GM23338 (cell line): ENCODE measurements around the gene CAPNS1. TPM values are rescaled to one million over a fixed set of nuclear protein-coding genes. Genes with fewer than 3 reads are reported as not detected.

Experiments
- ATAC-seq: fragments of 200-7000 bp; cut with Tn5 transposase; 3 replicates; pipeline ENCODE4 v1.9.1; 2020
- DNase-seq: peaks from one replicate; pipeline ENCODE4 v3.0.0-alpha.2; 2015; ENCODE audit warnings: low spot score
- H2AFZ ChIP-seq: fragments of 200-600 bp; sonication (generic); 2 replicates; pipeline ENCODE4 v1.8.0; 2016; ENCODE audit warnings: antibody characterized with exemption, mild to moderate bottlenecking, moderate library complexity
- H3F3A ChIP-seq: fragments of 200-600 bp; sonication (generic); replicated peaks from 2 replicates; pipeline ENCODE4 v1.8.0; 2017; ENCODE audit warnings: antibody characterized with exemption, mixed run types, low read depth
- H3K27ac ChIP-seq: fragments of 200-600 bp; sonication (generic); 2 replicates; pipeline ENCODE4 v1.6.1; 2016; ENCODE audit warnings: low read depth
- H3K27me3 ChIP-seq: fragments of 200-600 bp; sonication (generic); 2 replicates; pipeline ENCODE4 v1.8.0; 2016; ENCODE audit warnings: mild to moderate bottlenecking, mixed run types, moderate library complexity; ENCODE audit not compliant: insufficient read depth
- H3K36me3 ChIP-seq: fragments of 200-600 bp; sonication (generic); 2 replicates; pipeline ENCODE4 v1.8.0; 2016; ENCODE audit warnings: mild to moderate bottlenecking; ENCODE audit not compliant: insufficient read depth
- H3K4me1 ChIP-seq: fragments of 200-600 bp; sonication (generic); 2 replicates; pipeline ENCODE4 v1.8.0; 2016; ENCODE audit warnings: mild to moderate bottlenecking, moderate library complexity; ENCODE audit not compliant: insufficient read depth
- H3K4me2 ChIP-seq: fragments of 200-600 bp; sonication (generic); 2 replicates; pipeline ENCODE4 v1.7.1; 2017; ENCODE audit warnings: mixed run types
- H3K4me3 ChIP-seq: fragments of 200-600 bp; sonication (generic); 2 replicates; pipeline ENCODE4 v1.6.1; 2016; ENCODE audit warnings: mixed run types
- H3K79me2 ChIP-seq: fragments of 200-600 bp; sonication (generic); replicated peaks from 2 replicates; pipeline ENCODE4 v1.8.0; 2017; ENCODE audit warnings: mild to moderate bottlenecking; ENCODE audit not compliant: insufficient read depth
- H3K9me2 ChIP-seq: fragments of 200-600 bp; sonication (generic); 2 replicates; pipeline ENCODE4 v1.8.0; 2017; ENCODE audit not compliant: insufficient read depth
- H4K20me1 ChIP-seq: fragments of 200-600 bp; sonication (generic); replicated peaks from 2 replicates; pipeline ENCODE4 v1.8.0; 2017; ENCODE audit warnings: mild to moderate bottlenecking; ENCODE audit not compliant: insufficient read depth
- H3K27ac Mint-ChIP-seq: 2 replicates; pipeline ENCODE4 v1.8.0; 2020; ENCODE audit warnings: inconsistent platforms, mild to moderate bottlenecking, moderate library complexity, mixed read lengths
- H3K27me3 Mint-ChIP-seq: 3 replicates; pipeline ENCODE4 v1.8.0; 2022; ENCODE audit warnings: low read depth, mild to moderate bottlenecking, moderate library complexity, mixed read lengths, inconsistent platforms; ENCODE audit not compliant: insufficient read depth, poor library complexity
- H3K36me3 Mint-ChIP-seq: 3 replicates; pipeline ENCODE4 v1.8.0; 2021; ENCODE audit warnings: low read depth, mild to moderate bottlenecking, inconsistent platforms, moderate library complexity, mixed read lengths
- H3K4me1 Mint-ChIP-seq: 3 replicates; pipeline ENCODE4 v1.8.0; 2020; ENCODE audit warnings: mild to moderate bottlenecking, inconsistent platforms, mixed read lengths
- H3K4me3 Mint-ChIP-seq: 3 replicates; pipeline ENCODE4 v1.8.0; 2021; ENCODE audit warnings: moderate library complexity, mild to moderate bottlenecking, inconsistent platforms, mixed read lengths
- H3K9me3 Mint-ChIP-seq: 3 replicates; pipeline ENCODE4 v1.8.0; 2020; ENCODE audit warnings: moderate library complexity, mild to moderate bottlenecking, inconsistent platforms, mixed read lengths
- CREB1 ChIP-seq: fragments of 250-450 bp; sonication (Bioruptor Pico); IDR thresholded peaks from 2 replicates; pipeline ENCODE4 v1.5.0; 2020; ENCODE audit warnings: low read depth, mild to moderate bottlenecking, moderate library complexity
- EZH2 ChIP-seq: fragments of 200-600 bp; sonication (generic); IDR thresholded peaks from one replicate; pipeline ENCODE4 v1.8.0; 2017; ENCODE audit warnings: antibody characterized with exemption, mild to moderate bottlenecking, low read depth; ENCODE audit not compliant: unreplicated experiment
- EZH2phosphoT487 ChIP-seq: fragments of 200-600 bp; sonication (generic); IDR thresholded peaks from one replicate; pipeline ENCODE4 v1.8.1; 2018; ENCODE audit warnings: antibody characterized with exemption; ENCODE audit not compliant: unreplicated experiment
- JUNB ChIP-seq: IDR thresholded peaks from one replicate; pipeline ENCODE4 v1.6.1; 2016; ENCODE audit warnings: antibody characterized with exemption; ENCODE audit not compliant: unreplicated experiment
- POLR2AphosphoS5 ChIP-seq: IDR thresholded peaks from 2 replicates; pipeline ENCODE4 v1.6.1; 2016; ENCODE audit warnings: antibody characterized with exemption, low read depth
- REST ChIP-seq: IDR thresholded peaks from one replicate; pipeline ENCODE4 v1.6.1; 2018; ENCODE audit warnings: antibody characterized with exemption; ENCODE audit not compliant: unreplicated experiment
- STAT1 ChIP-seq: IDR thresholded peaks from one replicate; pipeline ENCODE4 v1.6.1; 2016; ENCODE audit warnings: antibody characterized with exemption; ENCODE audit not compliant: unreplicated experiment
- ZNF114 ChIP-seq: fragments of 250-450 bp; sonication (Bioruptor Pico); IDR thresholded peaks from 2 replicates; pipeline ENCODE4 v1.5.0; 2020; ENCODE audit warnings: mild to moderate bottlenecking, moderate library complexity
- ZNF331 ChIP-seq: fragments of 250-450 bp; sonication (Bioruptor Pico); IDR thresholded peaks from 2 replicates; pipeline ENCODE4 v1.5.0; 2020; ENCODE audit warnings: low read depth, mild to moderate bottlenecking, moderate library complexity
- polyA plus RNA-seq: library from polyadenylated mRNA; unstranded; fragments of >200 nt; fragmentation: Nextera tagmentation; extraction: Ambion mirVana; gene quantifications from 2 replicates; pipeline ENCODE4 v1.2.1, GENCODE V29; 2016
- total RNA-seq: library from RNA; depleted of rRNA; stranded (reverse); fragments of >200 nt; shearing (Covaris generic); gene quantifications from 2 replicates; pipeline ENCODE4 v1.2.3, GENCODE V29; 2014
- TF ChIP-seq, protein P1 (sequence below), 2 experiments: fragments of 200-600 bp in 1 of 2; sonication (generic) in 1 of 2; conservative IDR thresholded peaks; 2 replicates each; pipeline versions ENCODE4 v1.5.1 to v1.6.1; 2016 to 2017; ENCODE audit warnings: antibody characterized with exemption in 2 of 2, low read depth in 2 of 2, mild to moderate bottlenecking in 2 of 2, moderate library complexity in 1 of 2
- TF ChIP-seq, protein P2 (sequence below): fragments of 250-450 bp; sonication (Bioruptor Pico); IDR thresholded peaks from 2 replicates; pipeline ENCODE4 v1.5.0; 2020; ENCODE audit warnings: mild to moderate bottlenecking, moderate library complexity
- TF ChIP-seq, protein P3 (sequence below): IDR thresholded peaks from 2 replicates; pipeline ENCODE4 v1.6.1; 2016; ENCODE audit warnings: antibody characterized with exemption

The CAPNS1 gene
- total and polyA plus RNA-seq, 2 experiments from 2014 or later, result 123 to 227 TPM

DNA sequence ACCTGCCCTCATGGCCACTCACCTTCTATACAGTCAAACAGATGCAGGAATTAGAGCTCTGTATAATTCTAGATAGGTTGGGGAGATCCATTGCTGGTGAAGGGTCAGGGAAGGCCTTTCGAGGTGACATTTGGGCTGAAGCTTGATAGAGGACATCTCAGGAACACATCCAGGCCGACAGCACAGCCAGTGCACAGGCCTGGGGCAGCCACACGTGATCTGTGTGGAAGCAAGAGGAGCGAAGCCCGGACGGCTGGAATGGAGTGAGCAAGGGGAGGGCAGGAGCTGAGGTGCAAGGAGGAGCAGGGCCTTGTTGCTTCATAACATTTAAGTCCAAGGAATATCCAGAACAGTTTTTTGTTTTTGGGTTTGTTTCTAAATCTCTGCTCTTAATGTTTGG lies 33.4 kb upstream of the CAPNS1 start:
- H3K4me1 ChIP-seq, result peaks cover 11% of the 10 kb centered on the region
- H3K27me3 Mint-ChIP-seq, result peaks cover 5% of the 10 kb centered on the region
- peaks cover 15% of the 10 kb centered on the region for H3K4me1 Mint-ChIP-seq
- TF ChIP-seq, protein P1, sequence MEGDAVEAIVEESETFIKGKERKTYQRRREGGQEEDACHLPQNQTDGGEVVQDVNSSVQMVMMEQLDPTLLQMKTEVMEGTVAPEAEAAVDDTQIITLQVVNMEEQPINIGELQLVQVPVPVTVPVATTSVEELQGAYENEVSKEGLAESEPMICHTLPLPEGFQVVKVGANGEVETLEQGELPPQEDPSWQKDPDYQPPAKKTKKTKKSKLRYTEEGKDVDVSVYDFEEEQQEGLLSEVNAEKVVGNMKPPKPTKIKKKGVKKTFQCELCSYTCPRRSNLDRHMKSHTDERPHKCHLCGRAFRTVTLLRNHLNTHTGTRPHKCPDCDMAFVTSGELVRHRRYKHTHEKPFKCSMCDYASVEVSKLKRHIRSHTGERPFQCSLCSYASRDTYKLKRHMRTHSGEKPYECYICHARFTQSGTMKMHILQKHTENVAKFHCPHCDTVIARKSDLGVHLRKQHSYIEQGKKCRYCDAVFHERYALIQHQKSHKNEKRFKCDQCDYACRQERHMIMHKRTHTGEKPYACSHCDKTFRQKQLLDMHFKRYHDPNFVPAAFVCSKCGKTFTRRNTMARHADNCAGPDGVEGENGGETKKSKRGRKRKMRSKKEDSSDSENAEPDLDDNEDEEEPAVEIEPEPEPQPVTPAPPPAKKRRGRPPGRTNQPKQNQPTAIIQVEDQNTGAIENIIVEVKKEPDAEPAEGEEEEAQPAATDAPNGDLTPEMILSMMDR (conservative IDR thresholded peaks at IDR 0.05; ENCODE audit: low read depth in 2 of 2), result no peak
- no peak for TF ChIP-seq ZNF114 (CRISPR knock-in tag)
- TF ChIP-seq JUNB, result no peak
- no peak for TF ChIP-seq STAT1
- TF ChIP-seq EZH2, result no peak
- TF ChIP-seq CREB1 (CRISPR knock-in tag), result no peak
- TF ChIP-seq ZNF331 (CRISPR knock-in tag), result no peak
- TF ChIP-seq POLR2AphosphoS5, result no peak
- TF ChIP-seq, protein P2, sequence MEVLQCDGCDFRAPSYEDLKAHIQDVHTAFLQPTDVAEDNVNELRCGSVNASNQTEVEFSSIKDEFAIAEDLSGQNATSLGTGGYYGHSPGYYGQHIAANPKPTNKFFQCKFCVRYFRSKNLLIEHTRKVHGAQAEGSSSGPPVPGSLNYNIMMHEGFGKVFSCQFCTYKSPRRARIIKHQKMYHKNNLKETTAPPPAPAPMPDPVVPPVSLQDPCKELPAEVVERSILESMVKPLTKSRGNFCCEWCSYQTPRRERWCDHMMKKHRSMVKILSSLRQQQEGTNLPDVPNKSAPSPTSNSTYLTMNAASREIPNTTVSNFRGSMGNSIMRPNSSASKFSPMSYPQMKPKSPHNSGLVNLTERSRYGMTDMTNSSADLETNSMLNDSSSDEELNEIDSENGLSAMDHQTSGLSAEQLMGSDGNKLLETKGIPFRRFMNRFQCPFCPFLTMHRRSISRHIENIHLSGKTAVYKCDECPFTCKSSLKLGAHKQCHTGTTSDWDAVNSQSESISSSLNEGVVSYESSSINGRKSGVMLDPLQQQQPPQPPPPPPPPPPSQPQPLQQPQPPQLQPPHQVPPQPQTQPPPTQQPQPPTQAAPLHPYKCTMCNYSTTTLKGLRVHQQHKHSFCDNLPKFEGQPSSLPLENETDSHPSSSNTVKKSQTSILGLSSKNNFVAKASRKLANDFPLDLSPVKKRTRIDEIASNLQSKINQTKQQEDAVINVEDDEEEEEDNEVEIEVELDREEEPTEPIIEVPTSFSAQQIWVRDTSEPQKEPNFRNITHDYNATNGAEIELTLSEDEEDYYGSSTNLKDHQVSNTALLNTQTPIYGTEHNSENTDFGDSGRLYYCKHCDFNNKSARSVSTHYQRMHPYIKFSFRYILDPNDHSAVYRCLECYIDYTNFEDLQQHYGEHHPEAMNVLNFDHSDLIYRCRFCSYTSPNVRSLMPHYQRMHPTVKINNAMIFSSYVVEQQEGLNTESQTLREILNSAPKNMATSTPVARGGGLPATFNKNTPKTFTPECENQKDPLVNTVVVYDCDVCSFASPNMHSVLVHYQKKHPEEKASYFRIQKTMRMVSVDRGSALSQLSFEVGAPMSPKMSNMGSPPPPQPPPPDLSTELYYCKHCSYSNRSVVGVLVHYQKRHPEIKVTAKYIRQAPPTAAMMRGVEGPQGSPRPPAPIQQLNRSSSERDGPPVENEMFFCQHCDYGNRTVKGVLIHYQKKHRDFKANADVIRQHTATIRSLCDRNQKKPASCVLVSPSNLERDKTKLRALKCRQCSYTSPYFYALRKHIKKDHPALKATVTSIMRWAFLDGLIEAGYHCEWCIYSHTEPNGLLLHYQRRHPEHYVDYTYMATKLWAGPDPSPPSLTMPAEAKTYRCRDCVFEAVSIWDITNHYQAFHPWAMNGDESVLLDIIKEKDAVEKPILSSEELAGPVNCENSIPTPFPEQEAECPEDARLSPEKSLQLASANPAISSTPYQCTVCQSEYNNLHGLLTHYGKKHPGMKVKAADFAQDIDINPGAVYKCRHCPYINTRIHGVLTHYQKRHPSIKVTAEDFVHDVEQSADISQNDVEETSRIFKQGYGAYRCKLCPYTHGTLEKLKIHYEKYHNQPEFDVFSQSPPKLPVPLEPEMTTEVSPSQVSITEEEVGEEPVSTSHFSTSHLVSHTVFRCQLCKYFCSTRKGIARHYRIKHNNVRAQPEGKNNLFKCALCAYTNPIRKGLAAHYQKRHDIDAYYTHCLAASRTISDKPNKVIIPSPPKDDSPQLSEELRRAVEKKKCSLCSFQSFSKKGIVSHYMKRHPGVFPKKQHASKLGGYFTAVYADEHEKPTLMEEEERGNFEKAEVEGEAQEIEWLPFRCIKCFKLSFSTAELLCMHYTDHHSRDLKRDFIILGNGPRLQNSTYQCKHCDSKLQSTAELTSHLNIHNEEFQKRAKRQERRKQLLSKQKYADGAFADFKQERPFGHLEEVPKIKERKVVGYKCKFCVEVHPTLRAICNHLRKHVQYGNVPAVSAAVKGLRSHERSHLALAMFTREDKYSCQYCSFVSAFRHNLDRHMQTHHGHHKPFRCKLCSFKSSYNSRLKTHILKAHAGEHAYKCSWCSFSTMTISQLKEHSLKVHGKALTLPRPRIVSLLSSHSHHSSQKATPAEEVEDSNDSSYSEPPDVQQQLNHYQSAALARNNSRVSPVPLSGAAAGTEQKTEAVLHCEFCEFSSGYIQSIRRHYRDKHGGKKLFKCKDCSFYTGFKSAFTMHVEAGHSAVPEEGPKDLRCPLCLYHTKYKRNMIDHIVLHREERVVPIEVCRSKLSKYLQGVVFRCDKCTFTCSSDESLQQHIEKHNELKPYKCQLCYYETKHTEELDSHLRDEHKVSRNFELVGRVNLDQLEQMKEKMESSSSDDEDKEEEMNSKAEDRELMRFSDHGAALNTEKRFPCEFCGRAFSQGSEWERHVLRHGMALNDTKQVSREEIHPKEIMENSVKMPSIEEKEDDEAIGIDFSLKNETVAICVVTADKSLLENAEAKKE (CRISPR knock-in tag), result no peak
- no peak for TF ChIP-seq EZH2phosphoT487
- TF ChIP-seq REST, result no peak
- TF ChIP-seq, protein P3, sequence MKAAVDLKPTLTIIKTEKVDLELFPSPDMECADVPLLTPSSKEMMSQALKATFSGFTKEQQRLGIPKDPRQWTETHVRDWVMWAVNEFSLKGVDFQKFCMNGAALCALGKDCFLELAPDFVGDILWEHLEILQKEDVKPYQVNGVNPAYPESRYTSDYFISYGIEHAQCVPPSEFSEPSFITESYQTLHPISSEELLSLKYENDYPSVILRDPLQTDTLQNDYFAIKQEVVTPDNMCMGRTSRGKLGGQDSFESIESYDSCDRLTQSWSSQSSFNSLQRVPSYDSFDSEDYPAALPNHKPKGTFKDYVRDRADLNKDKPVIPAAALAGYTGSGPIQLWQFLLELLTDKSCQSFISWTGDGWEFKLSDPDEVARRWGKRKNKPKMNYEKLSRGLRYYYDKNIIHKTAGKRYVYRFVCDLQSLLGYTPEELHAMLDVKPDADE, result no peak
- H3K36me3 ChIP-seq, result peaks cover 6% of the 10 kb centered on the region; the same call in 1 of the 2 replicates
- H3K9me2 ChIP-seq, result no peaks in the 10 kb centered on the region
- H3K27me3 ChIP-seq, result no peaks in the 10 kb centered on the region
- no peak for ATAC-seq
- H3K79me2 ChIP-seq, result no peaks in the 10 kb centered on the region
- no peak overlapping the region for H3K4me2 ChIP-seq
- peaks cover 35% of the 10 kb centered on the region for H3K36me3 Mint-ChIP-seq
- H3K27ac Mint-ChIP-seq, result peak overlapping the region; percentile 68
- no peak overlapping the region for H3K4me3 ChIP-seq
- H2AFZ ChIP-seq, result no peak overlapping the region
- H3K4me3 Mint-ChIP-seq, result no peak overlapping the region; the same call in 2 of the 3 replicates
- H3F3A ChIP-seq, result peaks cover 4% of the 10 kb centered on the region
- H3K27ac ChIP-seq, result peak overlapping the region; percentile 55; the same call in 1 of the 2 replicates
- no peaks in the 10 kb centered on the region; the same call in 1 of the 2 replicates for H4K20me1 ChIP-seq
- no peaks in the 10 kb centered on the region for H3K9me3 Mint-ChIP-seq
- DNase-seq, result no peak
